HepG2 (cell line): ENCODE results near the gene DUS1L. TPM values are rescaled to one million over a fixed set of nuclear protein-coding genes. Genes with fewer than 3 reads are reported as not detected.

Source experiments
- ARHGAP35 ChIP-seq: sonication (generic); formaldehyde crosslinking; IDR thresholded peaks from 2 replicates; pipeline ENCODE4 v1.9.0; 2022; ENCODE audit warnings: mild to moderate bottlenecking, inconsistent platforms, moderate library complexity, missing genetic modification reagents, borderline replicate concordance
- BCLAF1 ChIP-seq: fragments of 450-650 bp; IDR thresholded peaks from 2 replicates; pipeline ENCODE4 v1.6.1; 2017; ENCODE audit warnings: mild to moderate bottlenecking
- CENPX ChIP-seq: sonication (generic); formaldehyde crosslinking; IDR thresholded peaks from 2 replicates; pipeline ENCODE4 v1.9.0; 2021; ENCODE audit warnings: mild to moderate bottlenecking, missing genetic modification reagents, moderate library complexity
- ERF ChIP-seq: IDR thresholded peaks from 2 replicates; pipeline ENCODE4 v1.6.1; 2018; ENCODE audit warnings: missing biosample characterization, missing genetic modification reagents
- FOXC1 ChIP-seq: sonication (generic); formaldehyde crosslinking; IDR thresholded peaks from 2 replicates; pipeline ENCODE4 v1.8.0; 2022; ENCODE audit warnings: mild to moderate bottlenecking, missing genetic modification reagents, borderline replicate concordance
- HNF1A ChIP-seq, 2 experiments: sonication (generic) in 1 of 2; formaldehyde crosslinking in 1 of 2; IDR thresholded peaks; 2 replicates each; pipeline versions ENCODE4 v1.4.0 to v1.6.1; 2016 to 2020; ENCODE audit warnings: borderline replicate concordance in 1 of 2, low read depth in 1 of 2, mild to moderate bottlenecking in 1 of 2, missing genetic modification reagents in 1 of 2
- MEIS1 ChIP-seq: sonication (generic); formaldehyde crosslinking; IDR thresholded peaks from 2 replicates; pipeline ENCODE4 v1.9.0; 2021; ENCODE audit warnings: mild to moderate bottlenecking, missing genetic modification reagents, moderate library complexity, borderline replicate concordance
- MIER3 ChIP-seq: IDR thresholded peaks from 2 replicates; pipeline ENCODE4 v1.6.1; 2016; ENCODE audit warnings: missing compliant biosample characterization, borderline replicate concordance
- RERE ChIP-seq: IDR thresholded peaks from 2 replicates; pipeline ENCODE4 v1.6.1; 2016; ENCODE audit warnings: low read depth, missing genetic modification reagents, missing compliant biosample characterization
- SMARCC2 ChIP-seq: fragments of 450-650 bp; IDR thresholded peaks from 2 replicates; pipeline ENCODE4 v1.6.1; 2017; ENCODE audit warnings: antibody characterized with exemption, mild to moderate bottlenecking
- ZC3H4 ChIP-seq: sonication (generic); formaldehyde crosslinking; IDR thresholded peaks from 2 replicates; pipeline ENCODE4 v1.4.0; 2020; ENCODE audit warnings: missing genetic modification reagents, borderline replicate concordance
- ZKSCAN5 ChIP-seq: sonication (generic); formaldehyde crosslinking; IDR thresholded peaks from 2 replicates; pipeline ENCODE4 v1.5.1; 2020; ENCODE audit warnings: mild to moderate bottlenecking, missing genetic modification reagents
- ZNF543 ChIP-seq: sonication (generic); formaldehyde crosslinking; IDR thresholded peaks from 2 replicates; pipeline ENCODE4 v1.4.0; 2020; ENCODE audit warnings: mild to moderate bottlenecking, missing genetic modification reagents
- ZNF576 ChIP-seq: sonication (generic); formaldehyde crosslinking; IDR thresholded peaks from 2 replicates; pipeline ENCODE4 v1.4.0; 2020; ENCODE audit warnings: mild to moderate bottlenecking, missing genetic modification reagents
- ZNF652 ChIP-seq: IDR thresholded peaks from 2 replicates; pipeline ENCODE4 v1.6.1; 2016; ENCODE audit warnings: low read depth, borderline replicate concordance
- ZNF776 ChIP-seq: sonication (generic); formaldehyde crosslinking; IDR thresholded peaks from 2 replicates; pipeline ENCODE4 v1.4.0; 2020; ENCODE audit warnings: mild to moderate bottlenecking, missing genetic modification reagents
- polyA plus RNA-seq, 8 experiments: library from polyadenylated mRNA; depleted of rRNA in 3 of 8; stranded (reverse) in 7 of 8; unstranded in 1 of 8; fragments of >200 nt; fragmentation: Illumina TruSeq in 4 of 8; extraction: Trizol in 4 of 8; gene quantifications; 2 replicates each; pipeline versions ENCODE4 v1.2.1 to v1.2.3, GENCODE V29; 2011 to 2016; ENCODE audit warnings: low read depth in 4 of 8, missing spikeins in 1 of 8, mixed read lengths in 1 of 8; ENCODE audit not compliant: insufficient read depth in 1 of 8
- total RNA-seq, 5 experiments: library from RNA; depleted of rRNA; stranded (reverse); fragments of >200 nt; fragmentation: Illumina TruSeq; extraction: Trizol; gene quantifications; 2 replicates each; pipeline ENCODE4 v1.2.3, GENCODE V29; 2016; ENCODE audit warnings: low read depth in 1 of 5

Gene DUS1L
- total and polyA plus RNA-seq, 2 of the 13 experiments (the other 11 are each of a cell fraction or from before 2014, with no cell fraction given): 81.0 to 109 TPM

GRCh38 chr17:82050152-82050760 lies 15.3 kb downstream of the DUS1L start (continued):
- TF ChIP-seq BCLAF1 (no peak), MEIS1 (CRISPR knock-in tag) (0 out of 2 replicates have a peak, but pooled peaks have one; percentile 21), ARHGAP35 (CRISPR knock-in tag) (0 out of 2 replicates have a peak, but pooled peaks have one; percentile 20), HNF1A (IDR thresholded peaks at IDR 0.05; ENCODE audit: low read depth) (no peak), HNF1A (CRISPR knock-in tag; IDR thresholded peaks at IDR 0.05; ENCODE audit: borderline replicate concordance) (no peak), SMARCC2 (no peak), ERF (CRISPR knock-in tag) (no peak), FOXC1 (0 out of 2 replicates have a peak, but pooled peaks have one; percentile 31), ZKSCAN5 (CRISPR knock-in tag) (0 out of 2 replicates have a peak, but pooled peaks have one; percentile 45), ZNF776 (CRISPR knock-in tag) (0 out of 2 replicates have a peak, but pooled peaks have one; percentile 27), CENPX (no peak), ZNF576 (CRISPR knock-in tag) (no peak), ZNF652 (no peak), RERE (CRISPR knock-in tag) (no peak), ZNF543 (CRISPR knock-in tag) (no peak), ZC3H4 (0 out of 2 replicates have a peak, but pooled peaks have one; percentile 50), MIER3 (CRISPR knock-in tag) (no peak)
